AG20443 (cell line): ENCODE measurements around the gene CH25H.
A peak's percentile ranks its signal among the peaks of the same experiment; 100 is the strongest.

Experiments used
- DNase-seq: peaks from one replicate; pipeline ENCODE4 v3.0.0; 2012; ENCODE audit warnings: low spot score, mixed read lengths

The CH25H gene

DNA sequence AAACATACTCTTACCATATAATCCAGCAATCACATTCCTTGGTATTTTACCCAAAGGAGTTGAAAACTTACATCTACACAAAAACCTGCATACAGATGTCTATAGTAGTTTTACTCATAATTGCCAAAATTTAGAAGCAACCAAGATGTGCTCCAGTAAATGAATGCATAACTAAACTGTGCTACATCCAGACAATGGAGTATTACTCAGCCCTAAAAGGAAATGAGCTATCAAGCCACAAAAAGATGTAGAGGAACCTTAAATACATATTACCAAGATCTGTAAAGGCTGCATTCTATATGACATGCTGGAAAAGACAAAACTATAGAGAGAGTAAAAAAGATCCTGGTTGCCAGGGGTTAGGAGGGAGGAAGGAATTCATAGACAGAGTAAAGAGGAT, 21.8 kb upstream of the CH25H start:
- DNase-seq: no peak

DNA sequence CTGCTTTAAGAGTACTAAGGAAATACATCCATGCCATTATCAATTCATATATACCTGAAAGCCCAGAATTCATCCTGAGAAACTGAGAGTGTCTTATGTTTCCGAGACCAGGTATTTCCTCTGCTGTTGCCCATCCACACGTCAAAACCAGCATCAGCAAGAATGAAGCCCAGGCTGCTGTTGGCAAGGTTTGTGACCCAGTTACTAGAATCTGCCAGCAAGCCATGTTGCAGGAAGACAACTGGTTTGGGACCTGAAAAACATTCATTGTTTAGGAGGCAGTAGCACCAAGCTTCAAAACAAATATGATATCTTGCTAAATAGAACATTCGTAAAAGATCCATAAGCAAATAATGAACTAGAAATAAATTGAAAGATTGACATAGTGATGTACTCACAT, 21.0 kb upstream of the CH25H start:
- no peak for DNase-seq

DNA sequence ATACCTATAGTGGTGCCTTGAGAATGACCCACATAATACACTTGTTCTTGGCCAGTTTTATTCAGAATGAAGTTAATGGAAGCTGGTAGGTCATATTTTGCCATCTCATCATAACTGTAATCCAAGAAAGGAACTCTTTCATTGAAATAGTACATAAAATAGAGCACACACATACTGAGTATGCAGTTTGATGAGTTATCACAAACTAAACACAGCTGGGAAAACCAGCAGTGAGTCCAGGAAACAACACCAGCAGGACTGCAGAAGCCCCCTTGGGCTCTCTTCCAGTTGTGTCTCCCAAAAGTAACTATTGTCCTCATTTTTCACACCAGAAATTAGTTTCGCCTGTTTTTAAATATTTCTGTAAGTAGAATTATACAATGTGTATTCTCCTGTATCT, 19.8 kb upstream of the CH25H start:
- DNase-seq: no peak

DNA sequence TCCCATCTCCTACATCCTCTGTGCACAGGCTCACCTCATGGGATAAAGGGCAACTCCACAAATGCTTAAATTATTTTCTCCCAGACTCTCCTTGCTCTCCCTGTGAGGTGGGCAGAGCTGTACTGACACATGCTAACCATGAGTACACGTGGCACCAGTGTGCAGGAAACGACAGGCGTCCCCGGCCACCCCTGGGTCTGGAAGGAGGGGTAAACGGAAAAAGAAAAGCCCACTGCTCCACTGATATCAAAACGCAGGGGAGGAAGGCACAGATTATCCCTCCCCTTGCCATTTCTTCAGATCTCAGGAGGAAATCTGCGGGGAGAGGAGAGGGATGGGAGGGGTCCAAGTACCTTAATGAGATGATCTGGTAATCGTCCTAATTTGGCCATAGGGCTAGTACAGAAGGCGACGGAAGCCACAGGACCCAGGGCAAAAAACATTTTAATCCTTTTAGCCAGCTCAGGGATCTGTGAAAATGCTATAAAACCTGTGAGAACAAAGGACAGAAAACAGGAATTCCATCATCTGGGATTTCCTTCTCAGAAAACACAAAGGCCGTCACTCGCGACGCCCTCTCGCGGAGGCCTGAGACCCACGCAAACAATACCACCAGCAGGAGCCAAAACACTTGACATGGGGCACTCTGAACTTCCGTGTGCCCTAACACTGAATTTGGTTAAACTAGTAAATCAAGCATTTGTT, 17.8 kb upstream of the CH25H start:
- DNase-seq: no peak

DNA sequence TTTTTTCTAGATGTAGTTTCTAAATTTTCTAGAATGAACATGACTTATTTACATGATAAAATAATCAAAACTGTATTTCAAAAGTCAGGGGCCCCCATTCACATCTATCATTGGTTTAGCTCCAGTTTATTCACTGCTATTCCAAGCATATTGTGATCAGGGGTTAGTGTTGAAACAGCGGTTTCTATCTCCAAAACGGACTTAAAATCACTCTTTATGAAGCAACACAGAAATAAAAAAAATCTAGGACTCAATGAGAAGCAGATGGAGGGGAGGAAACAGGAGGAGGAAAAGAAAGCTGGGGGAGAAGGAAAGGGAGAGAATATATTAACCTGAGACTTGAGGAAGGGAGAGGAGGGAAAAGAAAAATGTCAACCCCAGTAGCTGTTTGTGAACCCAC, 14.8 kb upstream of the CH25H start:
- no peak for DNase-seq

DNA sequence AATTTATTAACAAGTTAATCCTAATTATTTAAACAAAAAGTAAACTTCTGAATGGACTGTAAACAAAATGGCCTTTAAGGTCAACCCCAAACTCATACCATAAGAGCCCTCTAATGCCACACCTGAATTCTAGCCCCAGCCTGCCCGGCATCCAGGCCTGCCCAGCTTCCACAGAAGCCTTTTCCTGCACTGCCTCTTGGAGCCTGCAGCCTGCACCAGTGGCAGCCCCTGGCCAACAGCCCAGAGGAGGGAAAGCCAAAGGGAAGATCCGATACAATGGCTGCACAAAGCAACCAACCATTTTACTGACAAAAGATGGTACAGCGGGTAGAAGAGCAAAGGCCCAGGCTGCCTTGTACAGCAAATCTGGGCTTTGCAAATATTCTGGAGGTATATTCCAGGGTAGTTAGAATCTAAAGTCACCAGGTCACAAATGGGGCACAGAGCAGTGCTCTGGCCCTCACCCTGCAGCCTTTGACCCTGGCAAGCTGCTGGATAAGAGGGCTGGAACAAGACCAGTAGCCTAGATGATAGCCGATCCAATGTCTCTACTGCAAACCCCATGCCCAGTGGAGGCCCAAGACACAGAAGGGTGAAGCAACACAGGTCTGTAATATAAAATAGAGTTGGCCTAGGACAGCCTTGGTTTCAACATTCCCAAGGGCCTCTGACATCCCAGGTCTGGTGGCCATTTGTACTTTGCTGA, 12.5 kb upstream of the CH25H start:
- DNase-seq: no peak

DNA sequence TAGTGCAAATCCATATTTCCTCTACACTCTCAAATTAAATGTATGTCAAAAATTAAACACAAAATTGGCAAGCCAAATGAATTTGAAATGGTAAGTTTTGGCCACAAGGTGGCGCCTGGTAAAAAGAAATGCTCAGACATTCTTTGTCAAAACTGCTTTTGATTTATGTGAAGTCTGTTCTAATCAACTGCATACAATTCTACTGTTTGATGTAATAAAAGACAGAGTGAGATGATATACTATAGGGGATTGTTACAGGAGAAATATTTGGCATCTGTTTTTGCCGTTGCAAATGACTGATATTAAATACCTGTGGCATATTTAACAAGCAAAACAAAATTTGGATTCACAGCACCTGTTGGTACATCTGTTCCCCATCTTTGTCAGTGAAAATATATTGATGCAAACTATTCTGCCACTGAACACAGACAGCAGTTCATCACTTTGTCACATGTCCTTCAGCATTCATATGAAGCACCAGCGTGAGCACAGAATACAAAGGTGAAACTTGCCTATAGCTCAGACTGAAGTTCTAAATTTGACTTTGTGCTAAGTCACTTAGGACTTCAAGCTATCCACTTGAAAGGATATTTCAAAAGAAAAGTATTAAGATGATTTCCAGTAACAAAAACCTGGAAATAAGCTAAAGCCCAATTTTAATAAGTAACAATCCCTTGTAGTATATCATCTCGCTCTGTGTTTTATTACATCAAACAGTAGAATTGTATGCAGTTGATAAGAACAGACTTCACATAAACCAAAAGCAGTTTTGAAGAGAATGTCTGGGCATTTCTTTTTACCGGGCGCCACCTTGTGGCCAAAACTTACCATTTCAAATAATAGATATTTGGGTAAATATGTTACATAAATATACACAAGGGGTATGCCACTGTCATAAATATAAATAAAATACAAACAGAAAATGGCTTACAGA, 10.2 kb upstream of the CH25H start:
- DNase-seq: peak; percentile 42

DNA sequence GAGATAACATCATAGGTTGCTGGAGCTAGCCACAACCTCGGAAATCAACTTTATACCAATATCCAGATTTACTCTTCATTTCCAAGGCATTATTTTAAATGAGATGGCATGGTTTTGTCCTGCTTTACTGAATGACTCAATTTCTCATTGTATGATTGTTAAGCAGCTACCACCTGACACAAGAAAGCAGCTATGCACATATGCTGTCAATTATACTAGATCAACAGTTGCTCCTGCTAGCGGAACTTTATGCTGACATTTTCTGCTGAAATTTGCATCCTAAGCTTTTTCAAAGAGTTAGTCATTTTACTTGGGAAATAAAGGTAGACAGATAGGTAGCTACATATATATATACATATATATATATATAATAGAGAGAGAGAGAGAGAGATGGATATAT, 8.9 kb upstream of the CH25H start:
- DNase-seq: no peak

DNA sequence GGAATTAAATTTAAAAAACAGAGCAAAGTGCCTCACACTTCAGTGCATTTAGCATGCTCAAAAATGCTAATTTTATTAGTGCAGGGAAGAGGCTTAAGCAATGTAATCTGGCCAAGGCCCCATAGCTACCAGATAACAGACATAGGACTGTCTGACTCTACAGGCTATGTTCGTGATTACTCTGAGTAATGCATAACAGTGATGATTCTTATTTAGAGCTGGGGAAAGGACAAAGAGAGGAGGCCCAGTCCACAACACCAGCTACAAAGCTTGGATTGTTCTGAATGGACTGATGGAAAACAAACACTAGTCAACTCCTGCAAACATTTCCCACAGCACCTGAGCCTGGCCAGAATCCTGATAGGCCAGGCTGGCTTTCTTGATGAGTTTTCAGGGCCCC, 8.4 kb upstream of the CH25H start:
- peak; percentile 56 for DNase-seq

DNA sequence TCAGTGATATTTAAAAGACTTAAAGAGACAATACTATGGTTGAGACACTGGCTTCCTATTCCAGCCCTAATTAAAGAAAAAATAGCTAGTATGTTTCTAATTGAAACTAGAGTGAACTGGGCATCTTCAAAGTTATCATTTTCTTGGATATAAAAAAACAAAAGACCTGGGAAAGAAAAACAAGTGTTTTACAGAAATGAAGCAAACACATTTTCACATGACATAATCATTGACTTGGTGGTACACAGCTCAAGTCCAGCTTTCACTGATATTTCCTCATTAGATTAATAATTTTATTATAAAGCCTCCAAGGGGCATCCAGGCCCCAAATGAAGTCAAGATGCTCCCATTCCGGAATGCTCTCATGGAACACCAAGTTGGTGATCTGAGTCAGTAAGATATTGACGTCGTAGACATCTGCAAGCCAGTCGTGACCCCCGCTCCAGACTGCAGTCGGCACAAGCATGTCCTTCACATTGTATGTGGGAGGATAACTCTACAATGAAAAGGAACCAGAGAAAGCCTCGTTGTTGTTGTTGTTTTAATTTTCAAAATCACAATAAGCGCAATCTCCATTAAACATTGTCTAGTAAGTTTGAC, 7.5 kb upstream of the CH25H start:
- DNase-seq: no peak

DNA sequence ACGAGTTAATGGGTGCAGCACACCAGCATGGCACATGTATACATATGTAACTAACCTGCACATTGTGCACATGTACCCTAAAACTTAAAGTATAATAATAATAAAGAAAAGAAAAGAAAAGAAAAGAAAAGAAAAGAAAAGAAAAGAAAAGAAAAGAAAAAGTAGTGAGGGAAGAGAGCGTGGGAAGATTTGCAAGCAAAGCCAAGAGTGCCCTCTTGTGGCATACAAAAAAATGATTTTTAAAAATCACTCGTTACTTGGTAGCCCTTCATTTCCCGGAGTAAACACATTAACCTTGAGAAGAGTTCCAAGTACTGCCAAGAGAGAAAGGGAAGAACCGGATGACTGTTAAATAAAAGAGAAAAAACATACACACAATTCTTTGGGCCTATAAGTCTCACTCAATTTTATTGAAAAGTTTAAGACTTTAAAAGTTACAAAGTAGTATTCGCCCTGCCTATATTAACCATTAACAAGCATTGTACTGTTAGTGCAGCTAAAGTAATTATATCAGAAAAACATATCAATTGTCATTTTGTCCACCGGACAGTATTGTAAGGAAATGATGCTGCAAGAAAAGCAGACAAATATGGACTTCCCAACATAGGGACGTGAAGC, 6.2 kb upstream of the CH25H start:
- DNase-seq: peak; percentile 47

DNA sequence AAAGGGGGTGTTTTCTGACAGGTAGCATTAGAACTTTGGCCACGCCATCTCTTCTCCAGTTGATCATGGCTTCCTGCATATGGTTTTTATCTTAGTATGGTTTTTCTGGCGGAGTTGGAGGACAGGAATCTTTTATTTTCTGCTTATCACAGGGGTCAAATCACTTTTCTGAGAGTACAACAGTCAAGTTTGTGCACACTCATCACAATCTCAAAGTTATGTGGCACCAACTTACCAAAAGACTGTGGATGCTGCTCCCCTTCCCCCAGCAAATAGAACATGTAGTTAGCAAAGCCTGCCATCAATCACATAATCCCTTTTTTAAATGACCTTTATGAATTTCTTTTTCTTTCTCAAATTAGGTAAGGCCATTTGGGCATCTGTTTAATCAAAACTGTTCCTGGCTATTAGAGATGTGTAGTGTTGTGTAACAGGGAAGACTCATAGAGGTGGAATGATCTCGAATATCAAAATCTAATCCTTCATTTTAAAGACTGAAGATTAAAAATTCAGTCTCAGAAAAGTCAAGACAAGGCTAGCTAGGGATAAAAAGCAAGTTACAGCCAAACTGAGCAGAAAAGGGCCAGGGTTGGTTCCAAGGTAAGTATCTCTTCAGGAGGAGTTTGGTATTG, 3.8 kb upstream of the CH25H start:
- DNase-seq: no peak

DNA sequence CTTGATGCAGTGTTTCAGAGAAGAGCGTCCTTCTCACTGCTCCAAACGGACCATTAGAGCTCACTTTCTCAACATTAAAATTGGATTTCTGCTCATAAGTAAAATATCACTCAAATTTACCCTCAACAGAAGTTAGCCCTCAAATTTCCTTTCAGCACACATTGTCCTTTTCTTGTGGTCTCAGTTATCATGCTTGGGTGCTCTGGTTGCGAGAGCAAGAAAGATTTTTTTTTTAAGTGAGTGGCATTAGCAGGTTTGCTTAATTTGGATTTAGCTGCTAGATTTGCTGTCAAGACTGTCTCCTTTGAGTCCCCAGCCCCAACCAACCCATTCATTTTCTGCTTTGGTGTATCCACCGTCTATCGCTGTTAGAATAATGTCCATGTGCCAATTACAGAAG, 2.6 kb upstream of the CH25H start:
- DNase-seq: no peak

DNA sequence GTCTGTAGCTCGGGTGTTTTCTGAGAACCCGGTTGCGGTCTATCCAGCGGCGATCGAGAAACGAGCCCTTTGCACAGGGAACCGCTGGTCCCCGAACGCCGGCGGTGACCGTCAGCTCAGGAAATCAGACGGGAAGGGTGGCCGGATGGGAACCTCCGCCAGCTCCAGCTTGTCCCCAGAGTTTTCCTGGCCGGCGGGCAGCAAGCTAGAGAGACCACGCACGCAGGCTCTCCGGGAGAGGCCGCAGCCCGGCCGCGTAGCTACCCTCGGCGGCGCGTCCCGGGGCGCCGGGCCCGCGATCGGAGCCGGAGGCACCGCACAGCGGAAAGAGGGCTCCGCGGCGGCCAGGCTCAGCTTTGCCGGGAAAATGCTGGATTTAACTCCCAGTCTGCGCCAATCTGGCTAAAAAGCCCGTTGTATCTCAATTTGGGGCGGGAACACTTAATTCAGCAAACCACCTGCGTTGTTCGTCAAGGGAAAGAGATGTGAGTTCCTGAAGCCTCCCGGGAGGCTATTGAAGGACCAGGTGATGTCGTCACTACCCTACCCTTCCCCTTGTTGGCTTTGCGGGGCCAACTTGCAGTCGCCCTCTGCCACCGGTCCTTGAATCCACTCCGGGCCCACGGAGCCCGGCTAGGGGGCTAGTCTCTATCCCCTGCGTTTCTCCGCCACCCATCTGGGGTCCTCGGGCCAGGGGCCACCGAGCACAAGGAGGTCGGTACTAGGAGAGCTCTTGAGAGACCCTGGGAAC, 859 bp upstream of the CH25H start:
- DNase-seq: peak; percentile 58

DNA sequence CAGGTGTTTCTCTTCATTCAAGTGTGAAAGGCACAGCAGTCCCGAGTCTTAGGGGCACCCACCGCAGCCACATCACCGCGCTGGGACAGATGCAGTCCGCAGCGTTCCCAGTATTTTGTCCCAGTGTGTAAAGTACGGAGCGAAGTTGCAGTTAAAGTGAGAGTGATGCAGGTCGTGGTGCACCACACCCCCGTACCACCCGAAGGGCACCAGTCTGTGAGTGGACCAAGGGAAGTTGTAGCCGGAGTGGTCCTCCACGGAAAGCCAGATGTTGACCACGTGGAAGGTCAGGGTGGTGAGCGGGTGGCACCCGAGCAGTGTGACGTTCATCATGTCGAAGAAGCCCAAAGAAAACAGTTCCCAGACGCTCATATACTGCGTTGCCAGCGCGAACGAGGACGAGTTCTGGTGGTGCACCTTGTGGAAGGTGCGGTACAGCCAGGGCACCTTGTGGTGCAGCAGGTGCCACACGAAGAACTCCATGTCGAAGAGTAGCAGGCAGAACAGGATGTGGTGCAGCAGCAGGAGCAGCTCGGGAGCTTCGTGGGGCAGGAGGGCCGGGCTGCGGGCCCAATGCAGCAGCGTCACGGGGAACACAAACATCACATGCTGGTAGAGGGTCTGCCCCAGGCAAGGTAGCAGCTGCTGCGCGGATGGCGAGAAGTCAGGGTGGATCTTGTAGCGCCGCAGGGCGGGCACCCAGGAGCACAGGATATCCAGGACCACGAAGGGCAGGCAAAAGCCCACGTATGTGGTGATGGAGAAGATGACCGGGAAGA, 526 bp downstream of the CH25H start:
- DNase-seq: peak; percentile 52

DNA sequence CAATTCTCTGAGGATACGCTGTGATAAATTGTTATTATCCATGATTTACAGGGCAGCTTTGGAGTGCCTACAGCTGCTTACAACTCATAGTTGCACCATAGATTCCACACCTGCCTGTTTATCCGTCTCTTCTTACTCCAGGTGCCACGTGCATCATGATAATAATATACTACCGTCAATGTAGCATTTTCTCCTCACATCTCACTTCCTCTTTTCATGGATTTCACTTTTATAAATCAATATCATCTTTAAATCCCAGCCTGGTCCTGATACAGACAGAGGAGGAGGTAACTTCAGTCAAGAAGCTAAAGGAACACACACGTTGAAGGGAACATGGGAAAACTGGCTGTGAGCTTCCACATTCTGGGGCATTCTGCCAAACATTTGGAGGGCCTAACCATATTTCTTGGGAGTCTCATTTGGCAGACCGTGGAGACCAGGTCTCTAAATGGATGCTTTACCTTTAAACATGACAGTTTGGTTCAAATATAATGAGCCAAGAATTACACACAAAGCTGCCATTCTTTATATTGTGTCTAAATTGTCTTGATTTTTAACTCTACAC, 2.4 kb downstream of the CH25H start:
- no peak for DNase-seq

DNA sequence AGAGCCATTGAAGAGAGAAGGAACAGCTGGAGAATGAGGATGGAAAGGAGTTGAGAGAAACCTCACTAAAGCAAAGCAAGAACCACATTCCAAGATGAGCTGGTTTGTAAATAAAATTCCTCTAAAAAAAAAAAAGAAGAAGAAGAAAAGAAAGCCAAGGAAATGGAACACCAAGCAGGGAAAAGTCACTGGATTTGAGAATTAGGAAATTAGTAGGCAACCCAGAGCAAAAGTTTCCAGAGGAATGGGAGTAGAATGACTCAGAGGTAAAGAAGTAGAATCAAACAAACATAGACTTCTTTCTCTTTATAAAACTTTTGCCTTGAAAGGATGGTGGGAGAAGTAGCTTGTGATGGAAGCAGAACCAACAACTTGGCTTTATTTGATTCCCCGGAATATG, 3.9 kb downstream of the CH25H start:
- DNase-seq: peak; percentile 30

DNA sequence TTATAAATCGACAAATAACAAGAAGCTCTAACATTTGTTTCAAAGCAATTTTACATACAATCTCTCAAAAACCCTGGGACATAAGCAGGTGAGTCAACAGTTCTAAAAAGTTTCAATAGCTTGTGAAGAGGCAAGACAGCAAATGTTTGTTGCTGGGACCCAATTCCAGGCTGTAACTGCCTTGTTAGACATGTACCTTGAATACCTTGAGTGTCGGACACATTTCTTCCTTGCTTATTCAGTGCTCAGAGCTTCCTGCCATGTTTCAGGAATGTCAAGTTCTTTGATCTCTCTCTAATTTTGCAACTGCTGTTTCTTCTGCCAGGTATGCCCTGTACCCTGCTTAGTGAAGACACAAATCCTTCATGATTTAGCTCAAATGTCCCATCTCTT, 5.1 kb downstream of the CH25H start:
- no peak for DNase-seq

DNA sequence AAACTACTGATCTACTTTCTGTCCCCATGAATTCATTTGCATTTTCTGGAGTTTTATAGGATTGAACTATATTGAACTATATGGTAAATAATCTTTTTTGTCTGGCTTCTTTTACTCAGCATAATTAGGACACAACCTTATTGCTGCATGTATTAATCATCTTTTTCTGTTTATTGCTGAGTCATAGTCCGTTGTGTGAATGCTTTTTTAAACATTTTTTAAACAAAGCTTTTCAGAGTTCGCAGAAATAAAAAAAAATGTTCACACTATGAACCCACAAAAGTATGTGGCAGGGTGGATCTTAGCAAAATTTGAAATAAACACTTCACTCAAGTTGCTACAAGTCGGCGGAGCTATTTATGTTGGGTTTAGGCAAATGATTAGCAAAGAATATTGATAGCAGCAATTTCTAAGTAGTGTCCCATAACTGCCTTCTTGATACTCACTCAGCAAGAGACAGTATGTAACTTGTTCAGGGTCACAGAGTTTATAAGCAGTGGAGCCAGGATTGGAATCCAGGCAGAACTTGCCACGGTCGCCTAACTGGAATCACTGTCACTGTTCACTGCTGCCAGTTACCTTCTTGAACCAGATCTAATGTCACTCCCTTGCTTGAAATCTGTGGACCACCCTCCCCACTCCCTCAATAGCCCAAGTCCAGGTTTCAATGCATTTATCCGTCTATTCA, 5.6 kb downstream of the CH25H start:
- DNase-seq: no peak
